Lung (tissue), 16 donors: ENCODE results near the gene IFT81. TPM values are rescaled to one million over a fixed set of nuclear protein-coding genes. Genes with fewer than 3 reads are reported as not detected.

Source experiments
- ATAC-seq: fragments of 200-7000 bp; cut with Tn5 transposase; one replicate; pipeline ENCODE4 v1.9.1; 2020; ENCODE audit warnings: moderate number of reproducible peaks; ENCODE audit not compliant: insufficient read depth, low FRiP score
- DNase-seq, 3 donors: peaks; one replicate each; pipeline ENCODE4 v3.0.0-alpha.2; 2013 to 2017
- H3K27ac ChIP-seq, 2 donors: one replicate each; pipeline ENCODE4 v1.5.1; 2013; ENCODE audit warnings: mild to moderate bottlenecking in 2 of 2, moderate library complexity in 2 of 2, control low read depth in 1 of 2, inconsistent platforms in 1 of 2, low read depth in 1 of 2, low read length in 1 of 2
- H3K27me3 ChIP-seq, 3 donors: one replicate each; pipeline ENCODE4 v1.5.1; 2013; ENCODE audit warnings: low read length in 2 of 3; ENCODE audit not compliant: control insufficient read depth in 3 of 3, insufficient read depth in 3 of 3
- H3K36me3 ChIP-seq, 4 donors: one replicate each; pipeline ENCODE4 v1.5.1; 2013; ENCODE audit warnings: low read length in 4 of 4, mild to moderate bottlenecking in 1 of 4, moderate library complexity in 1 of 4; ENCODE audit not compliant: control insufficient read depth in 4 of 4, insufficient read depth in 4 of 4
- H3K4me1 ChIP-seq, 5 donors: one replicate each; pipeline ENCODE4 v1.5.1; 2013; ENCODE audit warnings: low read length in 5 of 5, mild to moderate bottlenecking in 2 of 5, moderate library complexity in 1 of 5; ENCODE audit not compliant: control insufficient read depth in 5 of 5, insufficient read depth in 5 of 5
- H3K4me3 ChIP-seq: one replicate; pipeline ENCODE4 v1.5.1; 2013; ENCODE audit warnings: mild to moderate bottlenecking, control low read depth, moderate library complexity
- H3K9ac ChIP-seq, 2 donors: one replicate each; pipeline ENCODE4 v1.5.1; 2013; ENCODE audit warnings: low read length in 2 of 2, control low read depth in 1 of 2; ENCODE audit not compliant: insufficient read depth in 1 of 2
- H3K9me3 ChIP-seq, 4 donors: one replicate each; pipeline ENCODE4 v1.5.1; 2013; ENCODE audit warnings: low read length in 3 of 4, mild to moderate bottlenecking in 1 of 4, moderate library complexity in 1 of 4; ENCODE audit not compliant: control insufficient read depth in 4 of 4, insufficient read depth in 3 of 4
- whole genome bisulfite sequencing, 2 donors: extraction: QIAGEN DNeasy Blood & Tissue Kit; methylation state at CpG; one replicate each; pipeline ENCODE4 v1.1.7; 2013; 5-methylcytosine and 5-hydroxymethylcytosine counted together
- long read RNA-seq, 5 donors: transcript quantifications; one replicate each; lab custom pipeline, GENCODE V29; 2026
- polyA plus RNA-seq, 2 donors: library from polyadenylated mRNA; stranded (reverse); fragments of 200-250 nt; gene quantifications; one replicate each; pipeline ENCODE4 v1.2.1, GENCODE V29; 2013
- total RNA-seq, 2 donors: library from RNA; depleted of rRNA in 1 of 2; stranded (reverse); fragments of >200 nt in 1 of 2; gene quantifications; one replicate each; pipeline ENCODE4 v1.2.1, GENCODE V29; 2014 to 2021
- TF ChIP-seq, protein P1 (sequence below): IDR thresholded peaks from 2 replicates; pipeline ENCODE4 v1.5.1; 2012; ENCODE audit warnings: mild to moderate bottlenecking; ENCODE audit errors: control extremely low read depth, extremely low read depth
- donor health status: control.
- donor health status: control.
- donor health status: Bipolar disorder and iron deficiency.
- donor health status: healthy.
- donor health status: DM: yes; HTN: yes; CAD: no.

Gene IFT81, protein sequence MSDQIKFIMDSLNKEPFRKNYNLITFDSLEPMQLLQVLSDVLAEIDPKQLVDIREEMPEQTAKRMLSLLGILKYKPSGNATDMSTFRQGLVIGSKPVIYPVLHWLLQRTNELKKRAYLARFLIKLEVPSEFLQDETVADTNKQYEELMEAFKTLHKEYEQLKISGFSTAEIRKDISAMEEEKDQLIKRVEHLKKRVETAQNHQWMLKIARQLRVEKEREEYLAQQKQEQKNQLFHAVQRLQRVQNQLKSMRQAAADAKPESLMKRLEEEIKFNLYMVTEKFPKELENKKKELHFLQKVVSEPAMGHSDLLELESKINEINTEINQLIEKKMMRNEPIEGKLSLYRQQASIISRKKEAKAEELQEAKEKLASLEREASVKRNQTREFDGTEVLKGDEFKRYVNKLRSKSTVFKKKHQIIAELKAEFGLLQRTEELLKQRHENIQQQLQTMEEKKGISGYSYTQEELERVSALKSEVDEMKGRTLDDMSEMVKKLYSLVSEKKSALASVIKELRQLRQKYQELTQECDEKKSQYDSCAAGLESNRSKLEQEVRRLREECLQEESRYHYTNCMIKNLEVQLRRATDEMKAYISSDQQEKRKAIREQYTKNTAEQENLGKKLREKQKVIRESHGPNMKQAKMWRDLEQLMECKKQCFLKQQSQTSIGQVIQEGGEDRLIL
- total RNA-seq: 10 to 100 TPM; 15.7 to 43.1 TPM
- 1 to 10 TPM; 5.4 to 5.8 TPM for polyA plus RNA-seq
- long read RNA-seq, donor 1, partial matches to known transcripts: 0 of 2 reads
- long read RNA-seq, donor 1, other reads (novel, unspliced or antisense): 0 of 2 reads
- long read RNA-seq, donor 2, partial matches to known transcripts: 0 of 1 reads
- long read RNA-seq, donor 2, other reads (novel, unspliced or antisense): 0 of 1 reads
- long read RNA-seq, donor 3: 0 reads
- long read RNA-seq, donor 4, partial matches to known transcripts: 5 of 5 reads
- long read RNA-seq, donor 4, other reads (novel, unspliced or antisense): 0 of 5 reads
- long read RNA-seq, donor 5, partial matches to known transcripts: 0 of 4 reads
- long read RNA-seq, donor 5, other reads (novel, unspliced or antisense): 0 of 4 reads

DNA sequence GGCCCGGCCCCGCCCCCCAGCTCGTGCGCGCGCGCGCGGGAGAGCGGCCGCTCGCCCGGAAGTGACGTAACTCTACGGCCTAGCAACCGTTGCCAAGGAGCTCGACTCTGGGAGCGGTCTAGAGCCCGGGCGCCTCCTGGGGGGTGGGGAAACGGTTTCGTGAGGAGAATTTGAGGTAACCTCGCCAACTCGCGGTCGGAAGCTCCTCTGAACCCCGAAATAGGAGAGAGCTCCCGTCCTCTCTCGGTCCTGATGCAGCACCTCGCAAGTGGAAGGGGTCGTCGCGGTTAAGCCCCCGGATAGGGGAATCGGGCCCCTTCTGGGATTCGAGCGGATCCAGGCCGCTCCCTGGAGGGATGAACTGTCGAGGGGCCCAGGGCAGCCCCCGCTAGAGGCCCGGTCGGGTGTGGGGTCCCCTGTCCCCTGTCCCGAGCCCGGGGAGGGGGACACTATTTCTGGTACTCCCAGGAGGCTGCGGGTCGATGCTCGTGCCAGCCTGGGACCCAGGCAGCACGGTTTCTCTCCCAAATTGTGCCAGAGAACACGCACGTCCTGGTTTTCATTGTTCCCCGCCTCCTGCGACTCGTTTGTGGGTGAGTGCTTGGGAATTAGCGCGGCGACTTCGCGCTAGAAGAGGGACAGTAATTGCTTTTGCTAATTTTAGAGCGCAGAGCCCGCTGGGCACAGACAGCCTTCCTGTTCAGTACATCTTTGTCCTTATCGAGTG is at the start of gene IFT81:
Gene IFT81, plus strand, starts transcription at position 89 of the 727 bp plus-strand sequence. CDS start 3,024 bp downstream, outside the sequence.
- Histone ChIP-seq H3K27ac (peak within 1 kb of the TSS; percentile 75 to 93), H3K4me3 (peak within 1 kb of the TSS; percentile 94), H3K9ac (peak within 1 kb of the TSS; percentile 82 to 94), H3K36me3 (peaks cover 0 to 8% (median 2%) of the 10 kb centered on the region in 4 donors), H3K4me1 (peaks cover 0 to 17% (median 4%) of the 10 kb centered on the region in 5 donors), H3K27me3 (no peaks in the 10 kb centered on the region), H3K9me3 (no peaks in the 10 kb centered on the region)
- ATAC-seq (peak; percentile 27), DNase-seq (peak; percentile 97 to 98 (median 97))
- 0% methylated on average over 52 to 61 of the region's 61 CpGs for WGBS, 2 donors
- TF ChIP-seq, protein P1, sequence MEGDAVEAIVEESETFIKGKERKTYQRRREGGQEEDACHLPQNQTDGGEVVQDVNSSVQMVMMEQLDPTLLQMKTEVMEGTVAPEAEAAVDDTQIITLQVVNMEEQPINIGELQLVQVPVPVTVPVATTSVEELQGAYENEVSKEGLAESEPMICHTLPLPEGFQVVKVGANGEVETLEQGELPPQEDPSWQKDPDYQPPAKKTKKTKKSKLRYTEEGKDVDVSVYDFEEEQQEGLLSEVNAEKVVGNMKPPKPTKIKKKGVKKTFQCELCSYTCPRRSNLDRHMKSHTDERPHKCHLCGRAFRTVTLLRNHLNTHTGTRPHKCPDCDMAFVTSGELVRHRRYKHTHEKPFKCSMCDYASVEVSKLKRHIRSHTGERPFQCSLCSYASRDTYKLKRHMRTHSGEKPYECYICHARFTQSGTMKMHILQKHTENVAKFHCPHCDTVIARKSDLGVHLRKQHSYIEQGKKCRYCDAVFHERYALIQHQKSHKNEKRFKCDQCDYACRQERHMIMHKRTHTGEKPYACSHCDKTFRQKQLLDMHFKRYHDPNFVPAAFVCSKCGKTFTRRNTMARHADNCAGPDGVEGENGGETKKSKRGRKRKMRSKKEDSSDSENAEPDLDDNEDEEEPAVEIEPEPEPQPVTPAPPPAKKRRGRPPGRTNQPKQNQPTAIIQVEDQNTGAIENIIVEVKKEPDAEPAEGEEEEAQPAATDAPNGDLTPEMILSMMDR: no peak

DNA sequence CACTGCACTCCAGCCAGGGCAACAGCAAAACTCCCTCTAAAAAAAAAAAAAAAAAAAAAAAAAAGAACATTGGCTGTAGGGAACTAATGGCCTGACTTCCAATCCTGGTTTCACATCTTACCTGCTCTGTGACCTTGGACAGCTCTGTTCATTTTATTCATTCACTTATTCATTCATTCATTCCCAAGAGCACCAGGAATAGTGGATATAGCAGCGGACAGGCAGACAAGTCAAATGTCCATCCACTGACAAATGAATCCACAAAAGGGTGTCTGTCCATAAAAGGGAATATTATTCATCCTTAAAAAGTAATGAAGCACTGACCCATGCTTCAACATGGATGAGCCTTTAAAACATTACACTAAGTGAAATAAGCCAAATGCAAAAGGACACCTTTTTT is 48.3 kb upstream of the IFT81 start:
- no peaks in the 10 kb centered on the region for H3K36me3 ChIP-seq
- H3K9ac ChIP-seq: no peak overlapping the region
- no peaks in the 10 kb centered on the region for H3K9me3 ChIP-seq
- WGBS, 2 donors: 100% methylated on average over 1 of the region's 1 CpG
- ATAC-seq: no peak
- TF ChIP-seq, protein P1: no peak
- no peak overlapping the region for H3K27ac ChIP-seq
- peaks cover 0 to 10% (median 5%) of the 10 kb centered on the region in 5 donors for H3K4me1 ChIP-seq
- no peak overlapping the region for H3K4me3 ChIP-seq
- no peaks in the 10 kb centered on the region for H3K27me3 ChIP-seq
- no peak for DNase-seq

DNA sequence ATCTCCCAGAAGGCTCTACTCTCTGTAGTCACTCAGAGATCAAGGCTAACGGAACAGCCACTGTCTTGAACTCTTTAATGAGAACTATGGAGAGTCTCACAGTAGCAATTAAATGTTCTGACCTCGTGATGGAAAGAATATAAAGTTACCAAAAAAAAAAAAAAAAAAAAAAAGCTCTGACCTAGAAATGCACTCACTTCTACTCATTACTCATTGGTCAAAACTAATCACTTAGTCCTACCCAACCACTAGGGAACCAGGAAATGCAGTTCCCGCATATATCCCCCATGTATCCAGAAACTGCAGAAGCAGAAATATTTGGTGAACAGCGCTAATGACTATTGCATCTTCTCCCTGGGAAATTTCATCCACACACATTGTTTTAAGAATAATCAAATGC is 46.4 kb upstream of the IFT81 start:
- Histone ChIP-seq H3K4me3 (no peak overlapping the region), H3K9ac (no peak overlapping the region), H3K27me3 (no peaks in the 10 kb centered on the region), H3K4me1 (peaks cover 0 to 10% (median 5%) of the 10 kb centered on the region in 5 donors), H3K27ac (no peak overlapping the region), H3K9me3 (no peaks in the 10 kb centered on the region), H3K36me3 (no peaks in the 10 kb centered on the region)
- no peak for DNase-seq
- TF ChIP-seq, protein P1: no peak
- ATAC-seq: no peak
- 86 to 89% methylated on average over 4 of the region's 4 CpGs for WGBS, 2 donors
